GM18907 (cell line): ENCODE measurements around the gene BTG2.

Source experiments
- ATAC-seq: cut with Tn5 transposase; IDR thresholded peaks from one replicate; pipeline ENCODE4 v1.9.1; 2021; ENCODE audit warnings: mild to moderate bottlenecking, moderate library complexity; ENCODE audit not compliant: unreplicated experiment

Gene BTG2

DNA sequence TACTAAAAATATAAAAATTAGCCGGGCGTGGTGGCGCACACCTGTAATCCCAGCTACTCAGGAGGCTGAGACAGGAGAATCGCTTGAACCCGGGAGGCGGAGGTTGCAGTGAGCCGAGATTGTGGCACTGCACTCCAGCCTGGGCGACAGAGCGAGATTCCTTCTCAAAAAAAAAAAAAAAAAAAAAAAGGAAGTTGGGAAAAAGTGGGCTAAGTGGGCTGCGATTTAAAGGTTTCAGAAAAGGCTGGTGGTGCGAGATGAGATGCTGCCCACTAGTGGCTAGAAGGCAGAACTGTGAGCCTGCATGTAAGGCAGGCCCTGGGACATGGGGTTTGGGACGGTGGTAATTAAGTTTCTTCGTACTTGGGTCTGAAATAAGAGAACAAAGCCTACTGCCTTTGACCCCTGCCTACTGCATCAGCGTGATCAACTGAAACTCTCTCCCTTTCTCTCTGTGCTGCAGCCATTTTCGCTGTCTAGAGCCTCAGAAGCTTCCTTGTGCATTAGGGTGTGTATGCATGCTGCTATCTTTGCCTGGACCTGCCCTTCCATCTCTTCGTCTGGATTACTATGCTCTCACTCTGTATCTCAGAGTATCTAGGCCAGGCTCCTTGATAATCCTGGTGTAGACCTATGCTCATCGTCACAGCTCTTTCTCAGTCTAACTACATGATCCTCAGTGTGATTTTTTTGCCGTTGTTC, 33.2 kb downstream of the BTG2 start:
- ATAC-seq, result no peak

DNA sequence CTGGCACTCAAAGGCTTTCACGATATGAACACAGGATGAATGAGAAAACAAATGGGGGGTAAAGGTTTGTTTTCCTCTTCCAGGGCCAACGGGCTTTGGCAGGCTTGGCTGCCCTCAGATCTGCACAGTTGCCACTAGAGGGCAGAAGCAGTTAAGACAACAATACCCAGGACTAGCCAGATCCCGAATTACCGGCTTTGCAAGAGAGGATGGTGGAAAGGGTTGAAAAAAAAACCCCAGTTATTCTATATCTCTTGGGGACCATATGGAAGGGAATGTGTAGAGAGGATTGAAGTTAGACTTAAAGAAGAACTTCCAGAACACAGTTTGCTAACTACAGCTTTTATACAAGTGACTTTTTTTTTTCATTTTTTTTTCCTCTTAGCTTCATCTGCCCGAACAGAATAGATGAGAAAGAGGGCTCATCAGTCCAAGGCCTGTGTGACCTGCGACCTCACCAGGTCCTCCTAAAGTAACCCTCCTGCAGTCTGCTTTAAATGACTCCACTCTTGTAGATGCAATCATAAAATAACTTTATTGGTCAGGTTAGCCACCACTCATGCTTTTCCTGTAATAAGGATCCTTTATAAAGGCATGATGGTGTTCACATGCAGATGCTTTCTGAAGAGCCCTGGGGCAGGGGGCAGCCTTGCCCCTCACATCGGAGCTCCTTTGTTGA, 34.9 kb downstream of the BTG2 start:
- no peak for ATAC-seq

DNA sequence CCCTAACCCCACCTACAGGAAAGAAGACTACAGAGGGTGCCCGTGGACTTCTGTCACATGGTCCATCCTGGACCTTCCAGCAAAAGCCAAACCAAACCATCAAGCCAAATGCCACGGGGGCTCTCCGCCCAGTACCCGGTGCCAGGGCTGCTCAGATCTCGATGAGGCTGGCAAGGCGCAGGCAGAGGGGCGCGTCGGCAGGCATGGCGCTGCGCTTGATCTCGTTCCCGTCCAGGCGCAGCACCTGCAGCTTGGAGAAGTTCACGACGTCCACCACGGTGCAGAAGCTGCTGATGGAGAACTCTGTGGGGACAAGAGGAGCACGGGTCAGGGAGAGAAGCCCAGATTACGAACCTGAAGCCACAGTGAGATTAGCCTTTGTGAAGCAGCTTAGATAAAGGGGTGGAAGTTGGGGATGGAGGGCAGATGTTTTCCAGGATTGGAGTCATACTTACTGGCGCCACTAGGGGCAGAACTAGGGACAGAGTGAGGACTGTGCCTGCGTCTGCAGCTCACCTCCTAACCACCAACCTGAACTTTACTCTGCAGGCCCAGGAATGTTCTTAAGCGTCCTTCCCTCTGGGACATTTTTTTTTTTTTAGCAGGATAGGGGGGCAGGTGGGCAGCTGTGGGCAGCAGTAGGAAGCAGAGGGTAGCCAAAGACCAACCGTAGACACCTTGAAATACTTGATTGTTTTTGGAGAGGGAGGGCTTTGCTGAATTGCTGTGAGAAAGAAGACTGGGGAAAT, 37.0 kb downstream of the BTG2 start:
- ATAC-seq, result no peak

DNA sequence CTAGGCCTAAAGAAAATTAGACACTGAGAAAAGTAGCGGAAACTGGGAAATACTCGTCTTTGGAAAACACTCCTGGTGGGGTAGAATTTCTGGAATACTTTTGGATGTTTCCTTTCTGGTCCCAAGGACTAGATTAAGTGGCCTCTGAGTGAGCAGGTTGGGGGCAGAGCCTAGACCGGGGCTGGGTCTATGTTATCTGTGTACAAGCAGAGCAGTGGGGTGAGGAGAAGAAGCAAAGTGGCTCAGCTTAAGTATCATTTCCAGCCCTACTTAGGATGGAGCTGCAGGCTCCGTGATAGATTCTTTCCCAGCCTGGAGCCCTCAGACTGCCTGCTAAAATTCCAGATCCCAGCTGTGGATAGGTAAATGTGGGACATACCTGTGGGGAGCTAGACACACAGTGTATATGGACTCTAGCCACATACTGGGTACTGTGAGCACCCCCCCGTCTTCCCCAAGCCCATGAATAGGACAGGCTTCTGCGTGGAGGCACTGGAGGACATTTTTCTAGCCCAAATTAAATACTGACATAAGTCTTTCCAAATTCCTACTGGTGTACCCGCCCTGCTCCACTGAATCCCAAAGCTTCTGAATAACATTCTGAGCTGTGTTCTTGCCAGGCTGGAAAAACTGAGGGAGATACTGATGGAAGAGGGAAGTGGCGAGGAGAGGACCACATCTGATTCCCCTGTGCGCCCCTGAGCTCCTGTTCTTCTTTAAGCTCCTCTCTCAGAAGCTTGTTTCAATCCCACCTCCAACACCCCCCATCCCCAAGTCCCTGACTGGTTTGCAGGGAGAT, 38.8 kb downstream of the BTG2 start:
- no peak for ATAC-seq

DNA sequence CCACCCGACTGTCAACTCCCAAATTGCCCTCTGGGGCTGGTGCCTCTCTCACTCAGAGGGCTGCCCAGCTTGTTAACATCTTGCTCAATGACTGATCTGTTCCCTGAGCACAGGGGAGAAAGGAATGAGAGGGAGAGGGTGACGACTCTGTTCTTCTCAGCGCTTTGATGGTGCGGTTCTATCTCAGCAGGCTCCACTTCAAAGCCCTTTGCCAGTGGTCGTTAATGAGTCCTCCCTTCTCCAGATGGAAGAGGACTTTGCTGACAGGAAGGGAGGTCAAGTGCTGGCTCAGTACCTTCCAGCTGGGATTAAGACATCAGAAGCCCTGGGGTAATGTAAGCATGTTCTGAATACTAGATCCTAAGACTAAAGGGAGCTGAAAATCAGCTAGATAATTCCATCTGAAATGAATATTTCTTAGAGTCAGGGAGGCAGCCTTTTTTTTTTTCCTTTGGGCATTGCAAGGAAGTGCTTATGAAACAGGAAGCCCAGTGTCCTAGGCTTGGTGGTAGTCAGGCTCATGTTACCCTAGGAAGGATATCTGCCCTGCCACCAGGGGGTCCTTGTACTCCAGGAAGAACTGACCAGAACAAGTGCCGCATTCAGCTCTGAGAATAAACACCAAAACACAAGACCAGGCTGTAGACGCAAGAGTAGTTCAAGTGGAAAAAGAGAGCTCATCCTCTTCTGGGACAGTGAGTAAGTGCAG, 40.9 kb downstream of the BTG2 start:
- ATAC-seq, result no peak

DNA sequence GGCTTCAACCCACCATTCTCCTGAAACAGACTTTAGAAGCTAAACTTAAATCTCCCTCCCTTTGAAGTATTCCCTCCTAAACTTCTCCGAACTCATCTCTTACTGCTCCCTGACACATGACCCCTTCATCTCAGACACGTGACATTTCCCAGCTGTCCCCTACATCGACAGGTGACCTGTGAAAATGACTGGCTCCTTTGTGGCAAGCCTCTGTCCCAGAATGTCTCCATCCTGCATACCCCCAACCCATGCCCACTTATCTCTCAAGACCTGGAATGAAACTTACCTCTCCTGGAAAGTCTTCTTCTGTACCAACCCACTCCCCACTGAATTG, 41.4 kb downstream of the BTG2 start:
- no peak for ATAC-seq

DNA sequence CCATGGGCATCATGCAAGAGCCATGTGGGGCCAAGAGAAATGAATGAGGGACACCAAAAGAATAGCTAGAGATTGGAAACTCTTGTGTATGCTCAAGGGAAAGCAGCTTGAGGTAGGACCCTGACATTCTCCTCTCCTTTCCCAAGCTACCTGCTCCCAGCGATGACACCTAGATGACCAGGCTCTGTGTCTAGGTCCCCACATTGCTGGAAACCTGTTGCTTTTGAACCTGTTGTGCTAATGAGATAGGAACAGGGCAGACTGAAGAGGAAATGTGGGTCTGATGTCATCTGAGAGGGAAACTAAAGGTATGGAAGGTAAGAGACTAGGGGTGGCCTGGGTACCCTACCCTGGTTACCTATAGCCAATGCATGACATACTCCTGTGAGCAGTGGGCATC, 43.8 kb downstream of the BTG2 start:
- no peak for ATAC-seq

DNA sequence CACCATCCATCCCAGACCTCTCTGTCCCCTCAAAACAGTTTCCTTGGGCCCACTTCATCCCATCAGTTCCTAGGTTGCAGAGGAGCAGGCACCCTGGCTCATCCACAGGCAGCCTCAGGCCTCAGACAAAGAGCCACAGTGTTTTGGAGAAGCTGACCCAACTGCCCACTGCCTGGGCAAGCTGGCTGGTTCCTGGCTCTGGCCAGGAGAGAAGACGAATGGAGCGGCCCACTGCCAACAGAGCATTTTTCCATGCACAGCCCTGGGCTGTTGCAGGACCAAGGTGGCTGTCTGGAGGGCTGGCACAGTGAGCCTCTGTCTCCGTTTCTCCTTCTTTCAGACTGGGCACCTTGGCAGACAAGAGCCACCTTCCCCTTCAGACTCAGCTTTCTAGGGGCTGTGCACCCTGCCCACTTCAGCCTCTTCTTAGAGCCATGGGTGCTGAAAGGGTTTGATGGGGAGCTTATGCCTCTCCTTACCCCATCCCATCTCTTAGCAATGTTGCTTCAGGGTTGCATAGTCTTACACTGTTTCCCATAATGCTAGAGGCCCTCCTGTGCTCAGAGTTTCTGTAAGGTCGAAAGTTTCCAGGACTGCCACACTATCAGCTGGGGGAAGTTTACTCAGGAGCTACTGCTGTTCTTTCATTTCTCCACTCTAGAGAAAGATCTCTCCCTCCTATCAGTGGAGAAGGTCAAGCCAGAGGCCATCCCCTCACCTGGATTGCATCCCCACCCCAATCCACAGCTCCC, 44.6 kb downstream of the BTG2 start:
- no peak for ATAC-seq

DNA sequence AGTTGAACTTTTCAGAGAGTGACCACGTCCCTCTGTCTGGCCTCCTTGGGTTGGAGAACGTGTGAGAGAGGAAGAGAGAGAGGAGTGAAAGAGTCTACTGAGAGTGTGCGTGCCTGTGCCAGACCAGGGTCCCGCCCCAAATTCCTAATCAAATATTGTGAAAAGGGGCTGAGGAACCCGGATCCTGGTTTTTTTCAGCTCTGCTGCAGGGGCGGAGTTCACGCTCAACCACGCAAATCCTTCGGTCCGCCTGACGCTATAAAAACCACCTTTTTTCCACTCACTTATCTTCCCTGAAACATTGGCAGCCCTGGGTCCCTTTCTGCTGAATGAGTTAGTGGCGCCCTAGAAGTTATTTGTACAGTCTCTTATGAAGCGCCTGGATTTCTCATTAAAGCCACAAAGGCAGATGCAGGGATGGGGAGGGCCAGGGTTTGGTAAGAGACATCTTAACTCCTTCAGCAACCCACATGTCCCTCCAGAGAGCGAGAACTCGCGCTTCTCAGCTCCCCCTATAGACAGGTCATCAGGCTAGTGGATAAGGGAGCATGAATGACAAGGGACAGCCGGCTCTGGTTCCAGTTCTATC, 45.8 kb downstream of the BTG2 start, which contains the start of gene FMOD:
FMOD (minus strand) TSS at position 86 of the 589 bp plus-strand sequence. CDS start 2,852 bp downstream, outside the sequence.
- ATAC-seq, result no peak

DNA sequence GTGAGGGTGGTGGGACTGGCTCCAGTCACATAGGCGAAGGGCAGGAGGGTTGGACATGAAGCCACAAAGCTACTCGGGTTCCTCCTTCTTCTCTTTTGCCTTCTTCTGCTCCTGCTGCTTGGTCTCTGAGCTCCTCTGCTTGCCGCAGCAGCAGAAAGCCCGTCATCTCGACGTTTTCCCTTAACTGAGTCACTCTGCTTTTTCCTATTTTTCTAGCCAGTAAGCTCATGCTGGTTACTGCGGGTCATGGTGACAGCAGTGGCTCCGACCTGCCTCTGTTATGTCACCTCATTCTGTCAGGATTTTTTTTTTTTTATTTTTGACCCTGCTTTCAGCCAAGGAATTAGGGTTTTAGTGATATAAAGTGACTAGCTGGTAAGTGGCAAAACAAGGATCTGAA, 48.2 kb downstream of the BTG2 start:
- ATAC-seq, result no peak

DNA sequence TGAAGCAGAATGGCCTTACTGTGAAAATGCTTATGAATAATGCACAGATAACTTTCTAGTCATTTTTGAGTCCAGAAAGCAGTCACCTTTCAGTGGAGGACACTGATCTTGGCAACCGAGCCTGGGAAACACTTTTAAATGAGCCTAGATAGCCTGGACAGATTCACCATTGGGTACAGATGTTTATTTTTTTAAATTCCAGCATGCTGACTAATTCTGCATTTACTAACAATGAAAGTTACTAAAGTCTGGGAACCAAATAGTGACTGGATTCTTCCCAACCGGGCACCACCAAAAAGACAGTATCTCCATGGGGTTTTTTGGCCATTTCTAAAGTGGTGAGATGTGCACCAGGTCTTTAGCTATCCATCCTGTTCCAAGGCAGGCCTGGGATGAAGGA, 48.9 kb downstream of the BTG2 start:
- no peak for ATAC-seq

DNA sequence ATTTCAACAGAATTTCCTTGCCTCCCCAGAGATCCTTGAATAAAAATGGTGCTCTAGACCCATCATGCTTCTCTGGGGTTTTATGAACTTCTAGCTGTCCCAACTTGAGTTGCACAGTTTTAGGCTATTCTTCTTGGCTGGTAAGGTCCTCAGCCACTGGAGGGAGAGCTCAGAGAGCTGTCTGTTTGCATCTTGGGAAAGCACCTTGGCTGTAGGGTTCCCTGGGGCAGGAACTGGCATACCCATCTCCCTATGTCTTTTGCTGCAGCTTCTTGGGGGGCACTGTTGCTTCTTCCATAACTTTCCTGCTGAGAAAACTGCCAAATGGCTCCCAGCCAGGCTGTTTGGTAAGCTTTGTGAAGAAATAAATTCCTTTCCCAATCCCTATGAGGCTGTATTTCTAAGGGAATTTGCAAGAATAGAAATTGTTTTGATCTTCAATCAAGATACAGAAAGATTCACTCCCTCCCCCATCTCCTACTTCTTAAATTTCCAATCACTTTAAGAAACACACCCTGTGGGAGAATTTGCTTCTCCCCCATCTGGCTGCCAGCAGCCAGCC, 53.8 kb downstream of the BTG2 start:
- no peak for ATAC-seq
